Type B pancreatic cell (in vitro differentiated cells): ENCODE data around the gene DHDDS. TPM values are rescaled to one million over a fixed set of nuclear protein-coding genes. Genes with fewer than 3 reads are reported as not detected.

Experiments
- DNase-seq: peaks from one replicate; pipeline ENCODE4 v3.0.0; 2021; ENCODE audit warnings: mixed read lengths; ENCODE audit not compliant: unreplicated experiment; ENCODE audit errors: extremely low spot score
- H3K27ac Mint-ChIP-seq: 2 replicates; pipeline ENCODE4 v1.8.0; 2021; ENCODE audit warnings: mild to moderate bottlenecking, mixed read lengths
- H3K27me3 Mint-ChIP-seq: 2 replicates; pipeline ENCODE4 v1.8.0; 2021; ENCODE audit warnings: mixed read lengths
- H3K36me3 Mint-ChIP-seq: 2 replicates; pipeline ENCODE4 v1.8.0; 2021; ENCODE audit warnings: mixed read lengths
- H3K4me1 Mint-ChIP-seq: one replicate; pipeline ENCODE4 v1.8.0; 2021; ENCODE audit warnings: mixed read lengths; ENCODE audit not compliant: unreplicated experiment
- H3K4me3 Mint-ChIP-seq: 2 replicates; pipeline ENCODE4 v1.8.0; 2021; ENCODE audit warnings: mild to moderate bottlenecking, mixed read lengths
- H3K9me3 Mint-ChIP-seq: 2 replicates; pipeline ENCODE4 v1.8.0; 2021; ENCODE audit warnings: mixed read lengths
- CTCF ChIP-seq: fragments of 200-600 bp; sonication (generic); conservative IDR thresholded peaks from 2 replicates; pipeline ENCODE4 v1.5.0; 2021; ENCODE audit warnings: antibody characterized with exemption, mild to moderate bottlenecking
- total RNA-seq: library from RNA; stranded (reverse); gene quantifications from 2 replicates; pipeline ENCODE4 v1.2.1, GENCODE V29; 2021; ENCODE audit warnings: low replicate concordance

Gene DHDDS
- total RNA-seq, 1 donor from 2014 or later: 46.5 TPM

- Mint-ChIP-seq H3K4me3 (peak overlapping the region; percentile 22), H3K4me1 (peaks cover 21% of the 10 kb centered on the region), H3K27ac (peak overlapping the region; percentile 61), H3K27me3 (no peaks in the 10 kb centered on the region), H3K36me3 (peaks cover 36% of the 10 kb centered on the region), H3K9me3 (no peaks in the 10 kb centered on the region)
- TF ChIP-seq CTCF: no peak
- no peak for DNase-seq
Measured at GRCh38 chr1:26476958-26477357, 44.8 kb downstream of the DHDDS start.

GRCh38 chr1:26477446-26478152, 45.5 kb downstream of the DHDDS start:
- Mint-ChIP-seq H3K4me3 (peak overlapping the region; percentile 65), H3K27me3 (no peaks in the 10 kb centered on the region), H3K9me3 (no peaks in the 10 kb centered on the region), H3K4me1 (peaks cover 21% of the 10 kb centered on the region), H3K27ac (peak overlapping the region; percentile 61), H3K36me3 (peaks cover 36% of the 10 kb centered on the region)
- DNase-seq: no peak
- no peak for TF ChIP-seq CTCF

DNA sequence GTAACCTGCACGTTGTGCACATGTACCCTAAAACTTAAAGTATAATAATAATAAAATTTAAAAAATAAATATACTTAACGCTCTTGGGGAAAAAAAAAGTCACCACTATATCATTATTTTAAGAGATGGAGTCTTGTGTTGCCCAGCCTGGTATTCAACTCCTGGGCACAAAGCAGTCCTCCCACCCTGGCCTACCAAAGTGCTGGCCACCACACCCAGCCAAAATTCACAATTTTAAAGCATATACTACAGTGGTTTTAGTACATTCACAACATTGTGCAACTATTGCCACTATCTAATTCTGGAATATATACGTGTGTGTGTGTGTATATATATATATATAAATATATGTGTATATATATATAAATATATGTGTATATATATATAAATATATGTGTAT, 46.0 kb downstream of the DHDDS start:
- no peak for TF ChIP-seq CTCF
- H3K4me1 Mint-ChIP-seq: peaks cover 25% of the 10 kb centered on the region
- no peaks in the 10 kb centered on the region for H3K27me3 Mint-ChIP-seq
- peaks cover 36% of the 10 kb centered on the region for H3K36me3 Mint-ChIP-seq
- no peak for DNase-seq
- no peak overlapping the region for H3K27ac Mint-ChIP-seq
- H3K4me3 Mint-ChIP-seq: peak overlapping the region; percentile 45
- H3K9me3 Mint-ChIP-seq: no peaks in the 10 kb centered on the region

DNA sequence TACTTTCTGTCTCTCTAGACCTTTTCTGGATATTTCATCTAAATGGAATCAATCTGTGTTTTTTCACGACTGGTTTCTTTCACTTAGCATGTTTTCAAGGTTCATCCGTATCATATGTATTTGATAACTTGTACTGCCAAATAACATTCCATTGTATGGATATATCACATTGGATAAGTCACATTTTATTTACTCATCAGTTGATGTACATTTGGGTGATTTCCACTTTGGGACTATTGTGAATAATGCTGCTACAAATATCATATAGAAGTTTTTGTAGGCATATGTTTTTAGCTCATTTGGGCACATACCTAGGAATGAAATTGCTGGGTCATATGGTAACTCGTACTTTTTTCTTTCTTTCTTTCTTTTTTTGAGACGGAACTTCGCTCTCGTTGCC, 46.9 kb downstream of the DHDDS start:
- Mint-ChIP-seq H3K27ac (peak overlapping the region; percentile 1), H3K4me3 (no peak overlapping the region), H3K27me3 (no peaks in the 10 kb centered on the region), H3K9me3 (no peaks in the 10 kb centered on the region), H3K36me3 (peaks cover 28% of the 10 kb centered on the region), H3K4me1 (peaks cover 18% of the 10 kb centered on the region)
- TF ChIP-seq CTCF: no peak
- DNase-seq: no peak

DNA sequence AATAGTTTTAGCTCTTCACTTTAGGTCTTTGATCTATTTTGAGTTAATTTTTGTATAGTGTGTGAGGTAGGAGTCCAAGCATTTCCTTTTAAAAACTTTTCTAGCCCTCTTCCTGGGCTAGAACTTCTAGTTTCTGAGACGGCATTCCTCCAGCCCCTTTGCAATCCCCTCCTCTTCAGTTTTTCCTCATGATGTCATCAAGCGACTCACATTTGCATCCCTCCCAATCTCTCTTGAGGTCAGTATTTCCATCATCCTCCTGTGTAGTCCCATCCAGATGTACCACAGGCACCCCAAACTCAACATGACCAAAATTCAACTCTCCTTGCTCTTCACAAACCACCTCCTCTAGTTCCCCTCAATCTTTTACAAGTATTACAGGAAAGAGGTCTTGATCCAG, 50.8 kb downstream of the DHDDS start:
- Mint-ChIP-seq H3K27me3 (no peaks in the 10 kb centered on the region), H3K36me3 (peaks cover 5% of the 10 kb centered on the region), H3K9me3 (no peaks in the 10 kb centered on the region), H3K27ac (peak overlapping the region; percentile 54), H3K4me1 (peaks cover 4% of the 10 kb centered on the region), H3K4me3 (no peak overlapping the region)
- DNase-seq: no peak
- no peak for TF ChIP-seq CTCF
